Right cardiac atrium (tissue), 5 donors: Measurements from ENCODE around the gene MLXIP. TPM values are rescaled to one million over a fixed set of nuclear protein-coding genes. Genes with fewer than 3 reads are reported as not detected.

Experiments
- ATAC-seq, 2 donors: fragments of 200-7000 bp; cut with Tn5 transposase; one replicate each; pipeline versions ENCODE4 v1.8.0 to v1.9.1; 2020; ENCODE audit warnings: moderate library complexity in 2 of 2, mild to moderate bottlenecking in 1 of 2
- DNase-seq, 3 donors: peaks; one replicate each; pipeline ENCODE4 v3.0.0-alpha.2; 2020
- H3K27ac ChIP-seq: one replicate; pipeline ENCODE4 v1.5.1; 2013; ENCODE audit warnings: mild to moderate bottlenecking, low read length, control low read depth, moderate library complexity
- H3K27me3 ChIP-seq: one replicate; pipeline ENCODE4 v1.6.1; 2013; ENCODE audit not compliant: control insufficient read depth, insufficient read depth
- H3K4me1 ChIP-seq: one replicate; pipeline ENCODE4 v1.6.1; 2013; ENCODE audit warnings: low read length; ENCODE audit not compliant: control insufficient read depth, insufficient read depth
- H3K4me3 ChIP-seq: one replicate; pipeline ENCODE4 v1.5.1; 2013; ENCODE audit warnings: low read length, control low read depth
- H3K9me3 ChIP-seq: one replicate; pipeline ENCODE4 v1.6.1; 2013; ENCODE audit warnings: low read length; ENCODE audit not compliant: control insufficient read depth
- WGBS: extraction: QIAGEN DNeasy Blood & Tissue Kit; methylation state at CpG from one replicate; pipeline ENCODE4 v1.1.7; 2013; 5-methylcytosine and 5-hydroxymethylcytosine counted together
- intact Hi-C, 4 donors: fragments of 100-400 bp; cut with DNase I; formaldehyde crosslinking; loops; one replicate each; pipeline versions ENCODE4 v1.11.0 to v1.14.0; 2022 to 2023
- polyA plus RNA-seq: library from polyadenylated mRNA; stranded (reverse); fragments of 200-250 nt; gene quantifications from one replicate; pipeline ENCODE4 v1.2.3, GENCODE V29; 2013
- total RNA-seq, 4 donors: library from RNA; stranded (reverse); fragmentation: NEBNext Ultra II Directional; extraction: Animal tissue kit (Norgen Biotek cat#: 25700); gene quantifications; one replicate each; pipeline ENCODE4 v1.2.1, GENCODE V29; 2021
- donor health status: healthy with polysubstance abuse.
- donor health status: DM: no; HTN: yes; CAD: no.
- donor health status: DM: no; HTN: no; CAD: no.
- donor health status: DM: no; HTN: yes; CAD: no; lungs with severe emphysema.
- donor health status: DM: yes; HTN: yes; CAD: no.

Gene MLXIP
- total and polyA plus RNA-seq, 5 donors: 26.4 to 36.0 (median 33.7) TPM

GRCh38 chr12:122150127-122150681, 71.6 kb downstream of the MLXIP start:
- Histone ChIP-seq H3K27ac (no peak overlapping the region), H3K9me3 (no peaks in the 10 kb centered on the region), H3K4me1 (no peaks in the 10 kb centered on the region), H3K27me3 (no peaks in the 10 kb centered on the region), H3K4me3 (no peak overlapping the region)
- intact Hi-C loops: no loop called here
- WGBS: 81% methylated on average over 8 of the region's 8 CpGs
- no peak for DNase-seq
- no peak for ATAC-seq

DNA sequence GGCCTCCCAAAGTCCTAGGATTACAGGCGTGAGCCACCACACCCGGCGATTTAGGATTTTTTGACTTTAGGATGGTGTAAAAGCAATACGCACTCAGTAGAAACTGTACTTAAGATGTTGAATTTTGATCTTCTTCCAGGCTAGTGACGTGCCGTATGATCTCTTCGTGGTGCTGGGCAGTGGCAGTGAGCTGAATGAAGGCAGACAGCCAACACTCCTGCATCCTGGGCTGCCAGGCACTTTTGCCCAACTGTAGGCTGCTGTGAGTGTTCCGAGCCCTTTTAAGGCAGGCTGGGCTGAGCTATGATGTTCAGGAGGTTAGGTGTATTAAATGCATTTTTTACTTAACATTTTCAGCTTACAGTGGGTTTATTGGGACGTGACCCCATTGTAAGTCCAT, 74.2 kb downstream of the MLXIP start:
- ATAC-seq (no peak), DNase-seq (no peak)
- intact Hi-C loops: no loop called here
- WGBS: 76% methylated on average over 9 of the region's 9 CpGs
- no peaks in the 10 kb centered on the region for H3K9me3 ChIP-seq
- no peak overlapping the region for H3K27ac ChIP-seq
- H3K4me3 ChIP-seq: no peak overlapping the region
- H3K4me1 ChIP-seq: no peaks in the 10 kb centered on the region
- no peaks in the 10 kb centered on the region for H3K27me3 ChIP-seq

DNA sequence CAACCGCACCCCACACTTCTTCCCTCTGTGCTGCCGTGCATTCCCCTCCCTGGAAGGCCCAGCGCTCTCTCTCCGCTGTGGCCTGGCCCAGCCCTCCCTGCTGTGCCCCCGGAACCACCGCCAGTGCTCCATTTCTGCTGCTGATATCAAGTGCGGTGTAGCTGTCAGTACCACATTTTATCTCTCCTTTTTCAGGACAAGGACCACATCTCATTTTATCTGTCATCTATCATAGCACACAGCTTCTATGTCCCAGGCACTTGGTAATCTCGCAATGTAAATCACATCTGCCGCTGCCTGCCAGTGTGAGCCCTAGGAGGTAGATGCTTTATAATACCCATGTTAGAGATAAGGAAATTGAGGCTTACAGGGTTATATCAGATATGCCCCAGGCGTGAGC, 77.1 kb downstream of the MLXIP start:
- H3K27me3 ChIP-seq: no peaks in the 10 kb centered on the region
- no peak for DNase-seq
- H3K9me3 ChIP-seq: no peaks in the 10 kb centered on the region
- no peak for ATAC-seq
- no peak overlapping the region for H3K4me3 ChIP-seq
- H3K4me1 ChIP-seq: no peaks in the 10 kb centered on the region
- no peak overlapping the region for H3K27ac ChIP-seq
- 63% methylated on average over 10 of the region's 10 CpGs for WGBS
- intact Hi-C loops: no loop called here

- intact Hi-C loops: no loop called here
- ATAC-seq (no peak), DNase-seq (no peak)
- 89% methylated on average over 7 of the region's 7 CpGs for WGBS
- H3K4me1 ChIP-seq: no peaks in the 10 kb centered on the region
- no peaks in the 10 kb centered on the region for H3K27me3 ChIP-seq
- H3K27ac ChIP-seq: no peak overlapping the region
- H3K4me3 ChIP-seq: no peak overlapping the region
- H3K9me3 ChIP-seq: no peaks in the 10 kb centered on the region
These were observed 80.2 kb downstream of the MLXIP start for GRCh38 chr12:122158700-122159285.

DNA sequence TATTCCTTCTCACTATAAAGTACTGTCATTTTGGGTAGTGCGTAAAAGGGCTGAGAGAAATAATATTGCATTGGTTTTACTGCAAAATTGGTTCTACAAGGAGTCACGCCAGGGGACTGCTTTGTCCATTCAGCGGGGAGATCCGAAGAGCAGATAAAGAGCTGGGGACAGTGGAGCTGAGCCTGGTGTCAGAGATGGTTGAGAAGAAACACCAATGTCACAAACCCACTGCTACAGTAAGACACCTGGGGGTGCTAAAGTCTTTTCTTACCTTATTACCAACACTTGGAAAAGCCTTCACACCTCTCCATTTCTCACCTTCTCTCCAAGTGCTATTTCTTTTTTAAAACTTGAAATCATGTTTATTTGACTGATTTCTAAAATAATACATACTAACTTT, 81.3 kb downstream of the MLXIP start:
- H3K4me1 ChIP-seq: no peaks in the 10 kb centered on the region
- WGBS: 59% methylated on average over 4 of the region's 4 CpGs
- H3K9me3 ChIP-seq: no peaks in the 10 kb centered on the region
- intact Hi-C loops: no loop called here
- no peak for DNase-seq
- H3K4me3 ChIP-seq: no peak overlapping the region
- no peaks in the 10 kb centered on the region for H3K27me3 ChIP-seq
- H3K27ac ChIP-seq: no peak overlapping the region
- no peak for ATAC-seq

GRCh38 chr12:122160761-122161160, 82.2 kb downstream of the MLXIP start:
- 81% methylated on average over 11 of the region's 11 CpGs for WGBS
- intact Hi-C loops: no loop called here
- no peaks in the 10 kb centered on the region for H3K27me3 ChIP-seq

DNA sequence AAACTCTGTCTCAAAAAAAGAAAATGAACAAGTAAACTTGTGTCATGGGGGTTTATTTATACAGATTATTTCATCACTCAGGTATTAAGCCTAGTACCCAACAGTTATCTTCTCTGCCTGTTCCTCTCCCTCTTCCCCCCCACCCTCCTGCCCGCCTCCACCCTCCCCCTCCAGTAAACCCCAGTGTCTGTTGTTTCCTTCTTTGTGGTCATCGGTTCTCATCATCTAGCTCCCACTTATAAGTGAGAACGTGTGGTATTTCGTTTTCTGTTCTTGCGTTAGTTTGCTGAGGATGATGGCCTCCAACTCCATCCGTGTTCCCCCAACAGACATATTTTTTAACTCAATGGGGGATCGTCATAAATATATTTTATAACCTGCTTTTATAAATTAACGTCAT, 83.1 kb downstream of the MLXIP start:
- no peak for DNase-seq
- 60% methylated on average over 8 of the region's 8 CpGs for WGBS
- Histone ChIP-seq H3K27me3 (no peaks in the 10 kb centered on the region), H3K9me3 (no peaks in the 10 kb centered on the region), H3K4me3 (no peak overlapping the region), H3K27ac (no peak overlapping the region), H3K4me1 (no peaks in the 10 kb centered on the region)
- ATAC-seq: no peak
- intact Hi-C loops: no loop called here

More at GRCh38 chr12:122160761-122161160, 82.2 kb downstream of the MLXIP start:
- ATAC-seq (no peak), DNase-seq (no peak)
- H3K4me3 ChIP-seq: no peak overlapping the region
- no peak overlapping the region for H3K27ac ChIP-seq
- H3K4me1 ChIP-seq: no peaks in the 10 kb centered on the region
- no peaks in the 10 kb centered on the region for H3K9me3 ChIP-seq

DNA sequence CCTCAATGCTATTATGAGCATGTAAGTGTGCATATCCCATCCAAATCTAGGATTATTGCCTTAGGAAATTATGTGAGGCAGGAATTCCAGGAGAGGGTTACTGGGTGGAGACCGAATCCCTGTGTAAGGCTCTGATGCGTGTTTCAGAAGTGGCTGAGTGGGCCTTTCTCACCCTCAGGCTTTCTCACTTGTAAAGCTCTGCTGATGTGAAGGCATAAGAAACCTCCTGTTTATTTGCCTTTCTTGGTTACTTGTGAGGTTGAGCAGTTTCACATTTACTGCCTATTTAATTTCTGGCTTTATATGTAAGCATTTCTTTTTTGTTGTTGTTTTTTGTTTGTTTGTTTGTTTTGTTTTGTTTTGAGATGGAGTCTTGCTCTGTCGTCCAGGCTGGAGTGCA, 84.4 kb downstream of the MLXIP start:
- WGBS: 87% methylated on average over 3 of the region's 3 CpGs
- no peak for ATAC-seq

DNA sequence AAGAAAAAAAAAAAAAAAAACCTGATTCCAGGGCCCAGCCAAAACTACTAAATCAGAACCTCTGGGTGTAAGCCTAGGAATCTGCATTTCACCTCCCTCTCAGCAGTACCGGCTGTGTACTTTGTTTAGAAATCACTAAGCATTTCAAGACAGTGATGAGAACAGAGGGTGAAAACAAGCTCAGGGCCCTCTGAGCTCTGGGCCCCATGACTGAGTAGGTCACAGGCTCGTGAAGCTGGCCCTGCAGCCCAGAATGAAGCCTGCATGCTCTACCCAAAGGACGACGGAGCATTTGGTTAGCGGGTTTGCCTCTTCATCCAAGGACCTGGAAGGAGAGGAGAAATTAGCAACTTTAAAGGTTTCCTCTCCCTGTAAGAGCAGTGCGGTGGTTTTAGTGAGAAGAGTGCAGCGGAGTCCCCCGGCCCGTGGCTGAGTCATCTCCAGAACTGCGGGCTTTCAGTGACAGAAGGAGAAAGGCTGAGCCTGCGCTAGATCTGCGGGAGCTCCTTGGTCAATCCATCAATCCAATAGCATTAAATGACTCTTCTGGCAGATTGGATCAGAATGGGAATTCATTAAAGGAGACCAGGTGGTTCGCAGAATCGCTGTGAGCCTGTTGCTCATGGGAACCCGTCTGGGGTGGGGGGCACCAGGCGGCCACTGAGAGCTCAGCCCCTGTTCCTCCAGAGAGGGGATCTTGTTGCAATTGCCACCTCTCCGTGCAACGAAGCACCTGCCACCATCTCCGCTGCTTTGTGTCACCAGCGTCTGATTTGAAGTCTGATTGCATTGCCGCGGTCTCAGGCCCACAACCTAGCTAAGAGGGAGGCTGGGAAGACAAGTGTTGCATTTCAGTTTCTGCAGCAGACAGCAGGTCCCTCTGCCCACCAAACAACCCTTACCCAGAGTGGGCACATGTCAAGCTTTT, 88.1 kb downstream of the MLXIP start:
- DNase-seq (no peak), ATAC-seq (no peak)
- no peak overlapping the region for H3K4me3 ChIP-seq
- no peak overlapping the region for H3K27ac ChIP-seq
- H3K4me1 ChIP-seq: no peaks in the 10 kb centered on the region
- WGBS: 83% methylated on average over 22 of the region's 22 CpGs
- H3K27me3 ChIP-seq: no peaks in the 10 kb centered on the region
- H3K9me3 ChIP-seq: no peaks in the 10 kb centered on the region
- intact Hi-C loops: no loop called here

More for the DNA sequence above, 84.4 kb downstream of the MLXIP start:
- DNase-seq: no peak
- Histone ChIP-seq H3K4me1 (no peaks in the 10 kb centered on the region), H3K9me3 (no peaks in the 10 kb centered on the region), H3K27me3 (no peaks in the 10 kb centered on the region), H3K4me3 (no peak overlapping the region), H3K27ac (no peak overlapping the region)
- intact Hi-C loops: no loop called here

DNA sequence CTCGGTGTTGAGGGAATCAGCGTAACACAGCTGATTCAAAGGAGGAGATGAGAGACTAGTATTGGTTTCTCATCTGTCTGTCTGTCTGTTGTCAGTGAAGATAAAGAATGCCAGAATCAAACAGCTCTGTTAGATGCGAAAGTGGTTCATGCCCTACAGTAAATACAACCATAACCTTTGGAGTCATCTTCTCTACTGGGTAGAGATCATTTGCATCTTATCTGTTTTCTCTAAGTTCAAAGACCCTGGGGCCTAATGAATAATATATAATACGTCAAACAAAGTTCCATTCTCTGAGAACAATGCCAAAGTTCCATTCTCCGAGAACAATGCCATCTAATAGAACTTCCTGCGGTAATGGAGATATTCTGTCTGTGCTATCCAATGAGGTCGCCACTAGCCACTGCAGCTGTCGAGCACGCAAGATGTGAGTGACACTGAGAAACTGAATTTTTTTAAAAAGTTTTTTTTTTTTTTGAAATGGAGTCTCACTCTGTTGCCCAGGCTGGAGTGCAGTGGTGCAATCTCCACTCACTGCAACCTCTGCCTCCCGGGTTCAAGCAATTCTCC, 88.9 kb downstream of the MLXIP start:
- Histone ChIP-seq H3K4me3 (no peak overlapping the region), H3K27ac (no peak overlapping the region), H3K9me3 (no peaks in the 10 kb centered on the region), H3K27me3 (no peaks in the 10 kb centered on the region), H3K4me1 (no peaks in the 10 kb centered on the region)
- intact Hi-C loops: no loop called here
- ATAC-seq: no peak
- WGBS: 72% methylated on average over 10 of the region's 10 CpGs
- DNase-seq: no peak

GRCh38 chr12:122168492-122168891, 89.9 kb downstream of the MLXIP start:
- no peaks in the 10 kb centered on the region for H3K27me3 ChIP-seq
- intact Hi-C loops: no loop called here
- 94% methylated on average over 3 of the region's 3 CpGs for WGBS
- DNase-seq (no peak), ATAC-seq (no peak)
- H3K27ac ChIP-seq: no peak overlapping the region
- no peak overlapping the region for H3K4me3 ChIP-seq
- no peaks in the 10 kb centered on the region for H3K4me1 ChIP-seq
- no peaks in the 10 kb centered on the region for H3K9me3 ChIP-seq
